Measurements from ENCODE around the gene NUP42. TPM values are rescaled to one million over a fixed set of nuclear protein-coding genes. Genes with fewer than 3 reads are reported as not detected.

Gene NUP42
- total and polyA plus RNA-seq, 2 donors from 2014 or later: 24.8 to 28.8 TPM

DNA sequence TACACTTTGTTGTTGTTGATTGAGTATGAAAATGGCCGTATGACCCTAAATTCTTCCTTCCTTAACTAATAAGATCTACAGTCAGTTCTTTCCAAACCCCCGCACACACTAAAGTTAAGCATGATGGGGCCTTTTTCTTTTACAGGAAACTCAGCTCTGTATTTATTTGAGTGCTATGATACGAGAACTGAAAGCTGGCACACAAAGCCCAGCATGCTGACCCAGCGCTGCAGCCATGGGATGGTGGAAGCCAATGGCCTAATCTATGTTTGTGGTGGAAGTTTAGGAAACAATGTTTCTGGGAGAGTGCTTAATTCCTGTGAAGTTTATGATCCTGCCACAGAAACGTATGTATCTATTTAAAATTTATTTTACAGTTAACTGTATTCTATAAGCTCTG lies 14.2 kb upstream of the NUP42 start:
- Histone ChIP-seq H3K4me3 (ENCODE audit: low read length in 3 of 3) (no peak overlapping the region), H3K4me1 (ENCODE audit: control insufficient read depth in 2 of 3, insufficient read depth in 2 of 3, low read depth in 1 of 3, low read length in 3 of 3) (no peaks in the 10 kb centered on the region), H3K36me3 (ENCODE audit: control insufficient read depth in 2 of 3, insufficient read depth in 3 of 3, low read length in 3 of 3) (peaks cover 0 to 2% (median 0%) of the 10 kb centered on the region in 3 donors), H3K9ac (ENCODE audit: low read length in 3 of 3) (no peak overlapping the region), H3K9me3 (ENCODE audit: control insufficient read depth in 2 of 3, insufficient read depth in 1 of 3, low read length in 3 of 3) (no peaks in the 10 kb centered on the region), H3K27me3 (ENCODE audit: control insufficient read depth, insufficient read depth, low read length) (no peaks in the 10 kb centered on the region), H3K27ac (ENCODE audit: low read depth in 2 of 2, low read length in 2 of 2) (no peak overlapping the region)
- no peak for TF ChIP-seq CTCF (IDR thresholded peaks at IDR 0.05; ENCODE audit: borderline replicate concordance, extremely low read depth, insufficient read depth)
- intact Hi-C loops (cut with DNase I): no loop called here
- DNase-seq: no peak
- FAIRE-seq: no peak

DNA sequence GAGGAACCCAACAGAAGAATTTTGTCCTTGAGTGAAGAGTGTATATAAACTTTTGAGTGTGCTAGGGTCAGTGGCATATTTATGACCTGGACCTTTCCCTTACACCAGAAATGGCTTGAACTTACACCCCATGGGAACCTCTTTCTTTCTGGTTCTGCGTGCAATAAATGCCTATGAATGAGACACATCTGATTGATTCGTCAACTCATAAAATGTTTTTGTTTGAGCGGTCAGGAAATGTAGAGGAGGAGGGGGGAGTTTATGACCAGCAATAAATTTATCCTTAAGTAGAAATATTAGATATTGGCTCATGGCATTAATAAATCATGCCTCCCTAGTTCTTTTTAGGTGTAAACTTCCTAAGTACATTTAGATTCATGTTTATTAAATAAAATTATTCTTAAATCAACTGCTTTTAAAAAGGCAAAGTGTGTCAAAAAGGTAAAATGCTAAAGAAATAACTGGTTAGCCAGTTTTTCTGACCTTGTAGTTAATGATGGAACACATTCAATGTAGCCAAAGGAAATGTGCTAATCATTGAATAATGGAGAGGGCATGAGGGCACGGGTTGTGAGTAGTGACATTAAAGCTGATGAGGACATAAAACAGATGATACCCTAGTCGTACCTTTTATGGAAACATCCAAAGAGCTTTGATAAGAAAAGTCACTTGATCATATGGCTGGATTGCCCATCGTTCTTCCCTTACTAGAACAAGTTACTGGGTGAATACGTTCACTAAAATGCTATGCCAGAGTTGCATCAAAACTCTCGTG lies 13.6 kb upstream of the NUP42 start:
- Histone ChIP-seq H3K9me3 (ENCODE audit: control insufficient read depth in 2 of 3, insufficient read depth in 1 of 3, low read length in 3 of 3) (no peaks in the 10 kb centered on the region), H3K36me3 (ENCODE audit: control insufficient read depth in 2 of 3, insufficient read depth in 3 of 3, low read length in 3 of 3) (peaks cover 0 to 2% (median 0%) of the 10 kb centered on the region in 3 donors), H3K27ac (ENCODE audit: low read depth in 2 of 2, low read length in 2 of 2) (no peak overlapping the region), H3K4me1 (ENCODE audit: control insufficient read depth in 2 of 3, insufficient read depth in 2 of 3, low read depth in 1 of 3, low read length in 3 of 3) (no peaks in the 10 kb centered on the region), H3K4me3 (ENCODE audit: low read length in 3 of 3) (no peak overlapping the region), H3K9ac (ENCODE audit: low read length in 3 of 3) (no peak overlapping the region), H3K27me3 (ENCODE audit: control insufficient read depth, insufficient read depth, low read length) (no peaks in the 10 kb centered on the region)
- no peak for TF ChIP-seq CTCF (IDR thresholded peaks at IDR 0.05; ENCODE audit: borderline replicate concordance, extremely low read depth, insufficient read depth)
- FAIRE-seq (no peak), DNase-seq (peak in 2 of 5 donors; percentile 17 to 21)
- intact Hi-C loops (cut with DNase I): no loop called here

GRCh38 chr7:23175938-23176337 lies 5.9 kb upstream of the NUP42 start:
- Histone ChIP-seq H3K4me1 (ENCODE audit: control insufficient read depth in 2 of 3, insufficient read depth in 2 of 3, low read depth in 1 of 3, low read length in 3 of 3) (no peaks in the 10 kb centered on the region), H3K9me3 (ENCODE audit: control insufficient read depth in 2 of 3, insufficient read depth in 1 of 3, low read length in 3 of 3) (no peaks in the 10 kb centered on the region), H3K27ac (ENCODE audit: low read depth in 2 of 2, low read length in 2 of 2) (no peak overlapping the region), H3K9ac (ENCODE audit: low read length in 3 of 3) (no peak overlapping the region), H3K27me3 (ENCODE audit: control insufficient read depth, insufficient read depth, low read length) (no peaks in the 10 kb centered on the region), H3K4me3 (ENCODE audit: low read length in 3 of 3) (no peak overlapping the region), H3K36me3 (ENCODE audit: control insufficient read depth in 2 of 3, insufficient read depth in 3 of 3, low read length in 3 of 3) (no peaks in the 10 kb centered on the region)
- intact Hi-C loops (cut with DNase I): no loop called here
- no peak for TF ChIP-seq CTCF (IDR thresholded peaks at IDR 0.05; ENCODE audit: borderline replicate concordance, extremely low read depth, insufficient read depth)
- DNase-seq (no peak), FAIRE-seq (no peak)
